SK-N-SH (cell line): ENCODE results near the gene SLAMF9. TPM values are rescaled to one million over a fixed set of nuclear protein-coding genes. Genes with fewer than 3 reads are reported as not detected.

Experiments
- CTCF ChIA-PET: fragments of 300-600, 350-600 bp; formaldehyde crosslinking; extraction: SDS; loops from one replicate; lab custom pipeline; 2021; lab: Yijun Ruan, JAX
- POLR2A ChIA-PET: fragments of 350-600 bp; sonication (Branson Sonifier 250); formaldehyde crosslinking; extraction: SDS; loops from one replicate; lab custom pipeline; 2020; ENCODE audit warnings: antibody characterized with exemption, inconsistent platforms; lab: Yijun Ruan, JAX
- DNase-seq: peaks from one replicate; pipeline ENCODE4 v3.0.0; 2012
- H2AFZ ChIP-seq: fragments of 200-600 bp; sonication (generic); 2 replicates; pipeline ENCODE4 v1.8.1; 2016; ENCODE audit warnings: antibody characterized with exemption, mild to moderate bottlenecking, low read depth
- H3F3A ChIP-seq: fragments of 200-600 bp; sonication (generic); replicated peaks from 2 replicates; pipeline ENCODE3; 2016; ENCODE audit warnings: antibody characterized with exemption, mild to moderate bottlenecking; ENCODE audit not compliant: insufficient read depth
- H3K27ac ChIP-seq, 2 experiments: fragments of 200-500 bp in 1 of 2; fragments of 200-600 bp in 1 of 2; sonication (Bioruptor generic) in 1 of 2; sonication (generic), shearing (Covaris generic) in 1 of 2; 2 replicates each; pipeline versions ENCODE4 v1.5.1 to v1.6.1; 2014 to 2016; ENCODE audit warnings: low read depth in 2 of 2, inconsistent platforms in 1 of 2, low read length in 1 of 2, mild to moderate bottlenecking in 1 of 2, mixed read lengths in 1 of 2
- H3K27me3 ChIP-seq: fragments of 200-600 bp; sonication (generic), shearing (Covaris generic); 2 replicates; pipeline ENCODE4 v1.6.1; 2016; ENCODE audit warnings: mixed run types; ENCODE audit not compliant: insufficient read depth
- H3K36me3 ChIP-seq, 2 experiments: fragments of 200-500 bp in 1 of 2; fragments of 200-600 bp in 1 of 2; sonication (Bioruptor generic) in 1 of 2; sonication (generic) in 1 of 2; replicated peaks in 1 of 2; 2 replicates each; pipeline versions ENCODE3 to v1.5.1; 2014 to 2016; ENCODE audit warnings: low read length in 1 of 2, mild to moderate bottlenecking in 1 of 2; ENCODE audit not compliant: insufficient read depth in 2 of 2, control insufficient read depth in 1 of 2
- H3K4me1 ChIP-seq, 2 experiments: fragments of 200-500 bp in 1 of 2; fragments of 200-600 bp in 1 of 2; sonication (Bioruptor generic) in 1 of 2; sonication (generic), shearing (Covaris generic) in 1 of 2; 2 replicates each; pipeline versions ENCODE4 v1.5.1 to v1.6.1; 2014 to 2016; ENCODE audit warnings: low read depth in 1 of 2, low read length in 1 of 2, mixed run types in 1 of 2; ENCODE audit not compliant: insufficient read depth in 2 of 2, control insufficient read depth in 1 of 2
- H3K4me2 ChIP-seq: fragments of 200-600 bp; sonication (generic), shearing (Covaris generic); 2 replicates; pipeline ENCODE4 v1.6.1; 2017; ENCODE audit warnings: mixed run types
- H3K4me3 ChIP-seq, 2 experiments: fragments of 200-500 bp in 1 of 2; fragments of 200-600 bp in 1 of 2; sonication (Bioruptor generic) in 1 of 2; sonication (generic), shearing (Covaris generic) in 1 of 2; 2 replicates each; pipeline versions ENCODE4 v1.5.1 to v1.8.1; 2014 to 2016; ENCODE audit warnings: low read depth in 2 of 2, inconsistent platforms in 1 of 2, low read length in 1 of 2, mild to moderate bottlenecking in 1 of 2, mixed read lengths in 1 of 2, moderate library complexity in 1 of 2
- H3K79me2 ChIP-seq: fragments of 200-600 bp; sonication (generic); 2 replicates; pipeline ENCODE4 v1.8.1; 2017; ENCODE audit warnings: mild to moderate bottlenecking; ENCODE audit not compliant: insufficient read depth
- H3K9ac ChIP-seq: fragments of 200-600 bp; sonication (generic); 2 replicates; pipeline ENCODE4 v1.6.1; 2017; ENCODE audit warnings: mixed run types
- H3K9me2 ChIP-seq: fragments of 200-600 bp; sonication (generic); 2 replicates; pipeline ENCODE4 v1.6.1; 2017; ENCODE audit warnings: mixed run types
- H3K9me3 ChIP-seq: fragments of 200-600 bp; sonication (generic); 2 replicates; pipeline ENCODE4 v1.6.1; 2017; ENCODE audit warnings: mixed run types, mild to moderate bottlenecking, moderate library complexity
- H4K20me1 ChIP-seq: fragments of 200-600 bp; sonication (generic); 2 replicates; pipeline ENCODE4 v1.6.1; 2017; ENCODE audit warnings: mild to moderate bottlenecking, mixed run types; ENCODE audit not compliant: insufficient read depth
- ELF1 ChIP-seq: IDR thresholded peaks from 2 replicates; pipeline ENCODE4 v1.4.0; 2012
- FOXJ3 ChIP-seq: sonication (generic); formaldehyde crosslinking; IDR thresholded peaks from 2 replicates; pipeline ENCODE4 v1.5.1; 2020; ENCODE audit warnings: mild to moderate bottlenecking, missing genetic modification reagents
- FOXM1 ChIP-seq: IDR thresholded peaks from 2 replicates; pipeline ENCODE4 v1.4.0; 2012; ENCODE audit warnings: low read depth, mild to moderate bottlenecking
- GABPA ChIP-seq: IDR thresholded peaks from 2 replicates; pipeline ENCODE4 v1.4.0; 2012; ENCODE audit warnings: low read depth, mild to moderate bottlenecking
- IRF3 ChIP-seq: fragments of 150-350 bp; IDR thresholded peaks from 2 replicates; pipeline ENCODE4 v1.6.1; 2016; ENCODE audit warnings: mild to moderate bottlenecking, low read depth, low read length
- MEF2A ChIP-seq: IDR thresholded peaks from 2 replicates; pipeline ENCODE4 v1.4.0; 2012; ENCODE audit warnings: low read depth, borderline replicate concordance
- MXI1 ChIP-seq: IDR thresholded peaks from 2 replicates; pipeline ENCODE4 v1.6.1; 2012; ENCODE audit warnings: mild to moderate bottlenecking, low read depth, low read length, improper control_type of control experiment
- NRF1 ChIP-seq: IDR thresholded peaks from 2 replicates; pipeline ENCODE4 v1.6.1; 2012; ENCODE audit warnings: low read depth, mild to moderate bottlenecking, low read length
- PBX3 ChIP-seq: IDR thresholded peaks from 2 replicates; pipeline ENCODE4; 2012
- POLR2AphosphoS5 ChIP-seq: IDR thresholded peaks from 2 replicates; pipeline ENCODE4 v1.6.1; 2012; ENCODE audit warnings: low read depth, low read length
- RAD21 ChIP-seq: IDR thresholded peaks from 2 replicates; pipeline ENCODE4 v1.6.1; 2012; ENCODE audit warnings: mild to moderate bottlenecking, low read length
- RCOR1 ChIP-seq: fragments of 150-350 bp; IDR thresholded peaks from 2 replicates; pipeline ENCODE4 v1.6.1; 2017; ENCODE audit warnings: antibody characterized with exemption, low read length
- REST ChIP-seq: IDR thresholded peaks from 2 replicates; pipeline ENCODE4 v1.6.1; 2012; ENCODE audit warnings: mild to moderate bottlenecking, low read depth, low read length, moderate library complexity
- SIN3A ChIP-seq: IDR thresholded peaks from 2 replicates; pipeline ENCODE4 v1.6.1; 2012; ENCODE audit warnings: low read depth, mild to moderate bottlenecking, low read length, moderate library complexity, borderline replicate concordance
- SMC3 ChIP-seq: IDR thresholded peaks from 2 replicates; pipeline ENCODE4 v1.6.1; 2012; ENCODE audit warnings: low read depth, low read length, improper control_type of control experiment
- TAF1 ChIP-seq: IDR thresholded peaks from 2 replicates; pipeline ENCODE4 v1.6.1; 2012; ENCODE audit warnings: low read depth, mild to moderate bottlenecking, low read length, moderate library complexity, borderline replicate concordance
- TEAD4 ChIP-seq: IDR thresholded peaks from 2 replicates; pipeline ENCODE4 v1.4.0; 2012; ENCODE audit warnings: mild to moderate bottlenecking, borderline replicate concordance; ENCODE audit not compliant: insufficient read depth
- YY1 ChIP-seq: IDR thresholded peaks from 2 replicates; pipeline ENCODE4 v1.4.0; 2012; ENCODE audit warnings: low read depth, mild to moderate bottlenecking
- WGBS: methylation state at CpG from one replicate; pipeline ENCODE4 v1.1.6; 2017; ENCODE audit warnings: low lambda C conversion rate; 5-methylcytosine and 5-hydroxymethylcytosine counted together
- polyA plus RNA-seq, 3 experiments: library from polyadenylated mRNA; depleted of rRNA; stranded (reverse); fragments of >200 nt; gene quantifications; 2 replicates each; pipeline ENCODE4 v1.2.3, GENCODE V29; 2012

Gene SLAMF9
- polyA plus RNA-seq, 1 of the 3 experiments (the other 2 are of a cell fraction) = 0.12 TPM

DNA sequence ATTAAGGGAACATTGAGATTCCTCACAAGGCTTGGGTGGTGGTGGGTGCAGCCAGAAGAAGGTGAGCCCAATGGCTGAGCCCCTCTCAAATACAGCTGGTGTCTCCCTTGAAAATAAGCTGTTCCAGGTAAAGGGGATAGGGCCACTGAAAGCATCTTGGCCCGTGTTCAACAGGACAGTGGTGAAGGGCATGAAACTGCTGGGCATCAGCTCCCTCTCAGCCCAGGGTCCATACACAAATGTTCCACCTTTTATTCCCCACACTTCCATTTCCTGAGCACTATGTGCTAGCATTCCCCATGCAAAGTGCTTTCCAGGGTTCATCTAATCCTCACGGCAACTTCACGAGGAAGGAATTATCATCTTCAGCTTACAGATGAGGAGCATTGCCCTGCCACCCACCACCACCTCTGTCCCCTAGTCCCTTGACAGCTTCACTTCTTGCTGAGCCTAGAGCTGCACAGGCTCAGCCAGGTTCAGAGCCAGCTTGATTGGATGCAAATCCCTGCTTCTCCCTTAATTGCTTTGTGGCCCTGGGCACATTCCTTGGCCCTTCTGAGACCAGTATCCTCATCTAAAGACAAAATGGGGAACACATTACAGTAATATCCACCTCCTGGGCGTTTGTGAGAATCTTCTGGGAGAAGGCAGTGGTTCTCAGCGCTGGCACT is 38.3 kb downstream of the SLAMF9 start:
- peak overlapping the region in 1 of 2 experiments; percentile 97; a peak in 2 of 4 replicates for H3K27ac ChIP-seq
- peaks cover 25 to 32% of the 10 kb centered on the region in 2 experiments for H3K36me3 ChIP-seq
- ChIA-PET CTCF (interaction anchor here (1.2 to 3.6 kb wide), 6 partner anchors 11 to 126 kb away, joined by 3 to 24 read pairs (median 6); no protein-coding TSS in a partner anchor), POLR2A (no interaction called here)
- H3K9me3 ChIP-seq = no peaks in the 10 kb centered on the region
- peaks cover 33% of the 10 kb centered on the region for H3K79me2 ChIP-seq
- H3K9ac ChIP-seq = peak overlapping the region; percentile 46; the same call in 1 of the 2 replicates
- H3K27me3 ChIP-seq = no peaks in the 10 kb centered on the region
- H3K4me3 ChIP-seq = no peak overlapping the region
- no peak for DNase-seq
- H3F3A ChIP-seq = peaks cover 68% of the 10 kb centered on the region
- H2AFZ ChIP-seq = no peak overlapping the region
- H4K20me1 ChIP-seq = peaks cover 30% of the 10 kb centered on the region
- peak overlapping the region; percentile 45; the same call in 1 of the 2 replicates for H3K4me2 ChIP-seq
- 74% methylated on average over 5 of the region's 5 CpGs for WGBS
- TF ChIP-seq PBX3 (no peak), YY1 (no peak), MXI1 (no peak)
- H3K4me1 ChIP-seq = peaks cover 17 to 69% of the 10 kb centered on the region in 2 experiments; a peak in 3 of 4 replicates
- no peaks in the 10 kb centered on the region for H3K9me2 ChIP-seq

- no peak for TF ChIP-seq GABPA
- TF ChIP-seq PBX3 = no peak
- TF ChIP-seq SMC3 = no peak
- TF ChIP-seq MXI1 = no peak
- no peak for TF ChIP-seq SIN3A
- TF ChIP-seq POLR2AphosphoS5 = no peak
- TF ChIP-seq MEF2A = no peak
- no peak for TF ChIP-seq FOXJ3 (CRISPR knock-in tag)
- TF ChIP-seq FOXM1 = no peak
- no peak for TF ChIP-seq REST
- TF ChIP-seq RCOR1 = no peak
- no peak for TF ChIP-seq TAF1
- TF ChIP-seq NRF1 = no peak
- no peak for TF ChIP-seq ELF1
- no peak for TF ChIP-seq IRF3
- TF ChIP-seq RAD21 = no peak
- TF ChIP-seq TEAD4 = no peak
- H3K4me1 ChIP-seq = peaks cover 27 to 76% of the 10 kb centered on the region in 2 experiments; a peak in 3 of 4 replicates
- no peak for DNase-seq
- CTCF ChIA-PET = interaction anchor here (3.1 to 3.6 kb wide), 2 partner anchors 23 to 115 kb away, joined by 8 to 19 read pairs; no protein-coding TSS in a partner anchor
- H3K27ac ChIP-seq = peak overlapping the region in 1 of 2 experiments; percentile 86; a peak in 2 of 4 replicates
- H3K27me3 ChIP-seq = no peaks in the 10 kb centered on the region
- POLR2A ChIA-PET = no interaction called here
- H2AFZ ChIP-seq = no peak overlapping the region
- H3F3A ChIP-seq = peaks cover 57% of the 10 kb centered on the region
- H3K9me2 ChIP-seq = no peaks in the 10 kb centered on the region
- H4K20me1 ChIP-seq = peaks cover 17% of the 10 kb centered on the region
- H3K4me2 ChIP-seq = no peak overlapping the region
- peaks cover 12 to 20% of the 10 kb centered on the region in 2 experiments for H3K36me3 ChIP-seq
- no peaks in the 10 kb centered on the region for H3K9me3 ChIP-seq
- H3K9ac ChIP-seq = 0 out of 2 replicates have a peak overlapping the region, but pooled peaks have one; percentile 11
- WGBS = 97% methylated on average over 10 of the region's 10 CpGs
- H3K79me2 ChIP-seq = peaks cover 20% of the 10 kb centered on the region
- no peak overlapping the region for H3K4me3 ChIP-seq
Observed at GRCh38 chr1:159914252-159915018, 39.6 kb downstream of the SLAMF9 start.
